HTERT RPE-1 (cell line): Measurements from ENCODE around the gene POLDIP3.

Source experiments
- in situ Hi-C: fragments of 300-500 bp; cut with MboI; formaldehyde crosslinking; loops from 4 replicates; pipeline ENCODE4 v1.14.3; 2020; ENCODE audit warnings: low sequenced_read_pairs

The POLDIP3 gene

DNA sequence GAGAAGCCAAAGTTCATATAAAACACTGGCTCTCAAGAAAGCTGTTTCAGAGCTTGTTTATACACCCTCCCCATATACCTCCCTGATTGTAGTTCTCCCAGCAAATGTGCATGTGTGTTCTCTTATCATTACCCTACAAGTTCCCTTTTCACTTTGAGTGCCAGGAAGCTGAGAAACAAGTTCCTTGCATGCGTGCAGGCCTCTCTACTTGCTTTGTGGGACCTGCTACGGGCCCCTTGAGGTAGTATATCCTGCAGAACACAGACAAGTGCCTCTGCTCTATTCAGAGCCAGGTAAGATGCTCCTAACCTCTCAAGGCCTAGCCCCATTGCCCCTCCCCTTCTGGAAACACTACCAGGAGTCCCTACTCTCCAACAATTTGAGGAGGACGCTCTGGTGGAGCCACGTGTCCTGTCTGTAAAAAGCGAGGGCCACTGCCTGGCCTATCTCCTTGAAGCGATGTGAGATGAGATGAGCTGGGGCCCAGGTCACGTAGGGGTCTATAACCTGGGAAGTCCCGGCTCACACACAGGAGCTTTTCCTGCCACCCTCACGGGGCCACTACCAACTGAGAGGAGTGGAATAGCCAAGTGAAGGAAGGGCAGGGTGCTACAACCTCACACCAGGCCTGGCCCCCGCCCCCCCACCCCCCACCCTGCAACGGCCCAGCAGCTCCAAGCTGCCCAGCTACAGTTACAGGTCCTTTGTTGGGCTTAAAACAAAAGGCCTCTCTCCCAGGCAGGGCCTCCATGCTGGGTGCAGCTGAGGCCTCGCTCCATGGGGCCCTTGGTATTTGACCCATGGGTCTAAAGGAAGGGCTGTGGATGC, 28.3 kb upstream of the POLDIP3 start:
- in situ Hi-C loops, result no loop called here

DNA sequence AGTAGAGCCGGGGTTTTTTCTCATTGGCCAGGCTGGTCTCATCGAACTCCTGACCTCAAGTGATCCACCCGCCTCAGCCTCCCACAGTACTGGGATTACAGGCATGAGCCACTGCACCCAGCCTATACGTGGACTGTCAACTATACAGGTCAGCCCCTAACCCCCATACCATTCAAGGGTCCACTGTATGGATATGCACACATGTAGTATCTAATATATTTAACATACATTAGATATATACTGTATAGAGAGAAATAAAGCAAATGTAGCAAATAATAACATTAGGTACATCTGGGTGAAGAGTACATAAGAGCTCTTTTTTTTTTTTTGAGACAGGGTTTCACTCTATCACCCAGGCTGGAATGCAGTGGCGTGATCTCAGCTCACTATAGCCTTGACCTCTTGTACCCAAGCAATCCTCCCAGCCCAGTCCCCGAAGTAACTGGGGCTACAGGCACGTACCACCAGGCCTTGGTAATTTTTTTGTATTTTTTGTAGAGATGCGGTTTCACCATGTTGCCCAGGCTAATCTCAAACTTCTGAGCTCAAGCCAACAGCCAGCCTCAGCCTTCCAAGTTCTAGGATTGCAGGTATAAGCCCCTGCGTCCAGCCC, 27.2 kb upstream of the POLDIP3 start:
- in situ Hi-C loops, result no loop called here

DNA sequence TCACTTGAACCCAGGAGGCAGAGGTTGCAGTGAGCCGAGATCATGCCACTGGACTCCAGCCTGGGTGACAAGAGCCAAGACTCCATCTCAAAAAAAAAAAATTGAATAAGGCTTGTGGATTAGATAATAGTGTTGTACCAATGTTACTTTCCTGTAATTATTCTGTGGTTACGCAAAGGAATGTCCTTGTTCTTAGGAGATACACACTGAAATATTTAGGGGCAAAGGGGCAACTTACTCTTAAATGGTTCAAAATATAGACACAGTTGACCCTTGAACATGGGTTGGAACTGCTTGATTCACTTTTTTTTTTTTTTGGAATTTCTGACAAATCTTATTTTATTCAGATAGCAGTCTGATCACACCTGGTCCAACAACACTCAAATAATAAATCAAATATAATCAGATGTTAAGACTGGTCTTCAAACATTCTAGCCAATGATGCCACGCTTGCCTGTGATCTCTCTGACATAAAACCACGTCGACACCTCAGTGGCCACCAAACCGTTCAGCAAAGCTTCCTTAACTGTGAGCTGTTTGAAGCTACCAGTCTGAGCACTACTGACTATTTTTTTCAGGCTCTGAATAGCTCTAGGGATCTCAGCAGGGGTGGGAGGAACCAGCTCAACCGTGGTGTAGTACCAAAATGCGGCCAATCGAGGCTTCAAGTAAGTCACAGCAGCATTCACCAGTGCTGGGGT, 25.0 kb upstream of the POLDIP3 start:
- in situ Hi-C loops, result no loop called here

DNA sequence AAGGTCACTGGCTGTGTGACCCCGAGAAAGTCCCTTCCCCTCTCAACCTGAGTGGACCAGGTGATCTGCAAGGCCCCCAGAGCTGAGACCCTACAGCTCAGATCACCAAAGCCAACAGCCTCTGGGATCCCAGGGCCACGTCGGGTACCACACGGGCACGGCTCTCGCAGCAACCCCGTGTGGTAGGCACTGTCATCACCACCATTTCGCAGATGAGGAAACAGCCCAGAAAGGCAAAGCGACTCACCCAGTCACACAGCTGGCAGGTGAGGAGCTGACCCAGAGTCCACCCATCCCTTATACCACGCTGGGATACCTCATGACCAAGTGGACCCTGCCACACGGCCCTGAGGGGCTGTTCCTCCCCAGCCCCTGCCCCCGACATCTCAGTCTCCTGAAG, 22.9 kb upstream of the POLDIP3 start:
- in situ Hi-C loops, result no loop called here

DNA sequence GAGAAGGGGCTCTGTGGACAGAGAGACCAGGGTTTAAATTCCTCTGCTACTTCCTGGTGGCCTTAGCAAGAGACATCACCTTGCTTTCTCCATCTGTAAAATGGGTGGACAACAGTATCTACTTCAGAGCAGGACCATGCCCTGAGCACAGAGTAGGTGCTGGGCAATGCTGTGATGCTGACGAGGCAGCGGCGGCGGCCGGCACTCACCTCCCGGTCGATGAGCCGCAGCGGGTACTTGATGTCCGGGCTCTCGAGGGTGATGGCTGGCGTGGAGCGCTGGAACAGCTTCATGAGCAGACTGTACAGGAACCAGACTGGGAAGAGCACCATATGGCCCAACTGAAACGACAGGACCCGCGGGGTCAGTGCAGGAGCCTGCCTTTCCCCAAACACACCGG, 21.8 kb upstream of the POLDIP3 start:
- in situ Hi-C loops, result no loop called here

DNA sequence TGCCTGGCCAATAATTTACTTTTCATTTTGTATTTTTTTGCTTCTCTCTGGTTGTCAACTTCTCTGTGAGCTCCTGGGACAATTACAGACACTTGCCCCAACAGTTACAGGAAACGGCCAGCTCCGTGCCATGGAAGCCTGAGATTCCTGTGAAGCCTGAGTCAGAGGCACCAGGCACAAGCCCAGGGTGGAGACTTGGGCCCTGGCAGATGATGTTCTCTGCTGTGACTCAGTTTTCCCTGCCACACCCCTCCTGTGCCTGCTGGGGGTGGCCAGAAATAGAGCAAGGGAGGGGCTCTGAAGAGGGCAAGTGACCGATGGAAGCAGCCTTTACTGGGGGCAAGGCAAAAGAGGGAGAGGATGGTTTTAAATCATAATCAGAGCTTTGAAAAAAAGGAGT, 20.8 kb upstream of the POLDIP3 start:
- in situ Hi-C loops, result no loop called here

DNA sequence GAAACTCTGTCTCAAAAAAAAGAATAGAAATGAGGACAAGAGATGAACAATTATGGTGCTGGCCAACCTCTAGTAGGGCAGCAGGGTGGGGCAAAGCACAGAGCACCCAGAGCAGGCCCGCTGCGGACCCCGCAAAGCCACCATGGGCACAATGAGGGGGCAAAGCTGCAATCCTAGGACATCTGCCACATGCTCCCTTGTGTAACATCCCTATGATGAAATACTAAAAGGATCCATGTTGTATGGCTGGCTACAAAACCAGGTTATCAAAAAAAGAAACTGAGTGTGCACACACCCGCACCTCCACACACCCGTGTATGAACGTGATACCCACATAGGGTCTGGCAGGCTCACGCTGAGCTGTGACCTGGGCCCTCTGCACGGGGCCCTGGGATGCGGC, 18.3 kb upstream of the POLDIP3 start:
- in situ Hi-C loops, result no loop called here

DNA sequence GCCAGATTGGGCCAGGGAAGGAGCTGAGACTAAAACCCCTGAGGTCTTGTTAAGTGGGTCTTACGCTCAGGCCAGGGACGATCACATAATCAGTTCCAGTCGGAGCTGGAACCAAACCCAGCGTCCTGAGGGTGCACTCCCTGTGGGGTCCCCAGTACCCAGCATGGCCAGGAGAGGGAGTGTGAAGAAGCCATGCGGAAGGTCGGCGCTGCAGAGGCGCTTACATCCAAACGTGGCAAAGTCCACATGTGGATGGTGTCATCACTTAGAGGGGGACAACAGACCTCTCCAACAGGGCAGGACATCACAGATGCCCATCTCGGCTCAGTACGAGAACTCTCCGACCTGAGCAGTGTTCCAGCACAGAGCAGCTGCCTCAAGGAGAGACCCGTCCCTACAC, 17.4 kb upstream of the POLDIP3 start:
- in situ Hi-C loops, result no loop called here

DNA sequence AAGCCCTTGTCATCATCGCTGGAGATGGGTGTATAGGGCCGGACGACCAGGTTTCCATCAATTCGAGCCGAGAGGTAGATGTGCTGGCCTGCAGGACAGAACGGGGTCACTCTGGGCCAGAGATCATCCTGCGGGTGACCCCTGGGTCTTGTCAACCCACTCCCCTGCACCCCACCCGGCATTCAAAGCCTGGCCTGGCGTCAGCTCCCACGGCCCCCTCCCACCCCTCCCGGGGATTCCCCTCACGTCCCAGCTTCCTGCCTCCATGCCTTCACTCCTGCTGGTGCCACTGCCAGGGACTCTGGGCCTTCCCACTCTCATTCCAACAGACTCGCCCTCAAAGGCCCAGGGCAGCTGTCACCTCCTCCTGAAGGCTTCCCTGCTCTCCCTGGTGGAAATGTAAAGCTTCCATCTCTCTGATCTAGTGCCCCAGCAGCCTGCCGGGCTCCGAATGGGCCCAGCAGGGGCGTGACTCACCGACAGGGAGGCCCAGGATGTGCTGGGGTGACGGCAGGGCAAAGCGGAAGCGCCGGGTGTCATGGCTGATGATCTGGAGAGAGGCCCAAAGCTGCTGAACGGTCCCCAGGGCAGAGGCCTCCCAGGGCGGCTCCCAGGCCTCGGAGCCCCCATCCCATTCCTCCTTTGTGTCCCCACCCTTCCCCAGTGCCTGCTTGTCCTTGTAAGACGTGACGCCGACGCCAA, 16.4 kb upstream of the POLDIP3 start:
- in situ Hi-C loops, result no loop called here

DNA sequence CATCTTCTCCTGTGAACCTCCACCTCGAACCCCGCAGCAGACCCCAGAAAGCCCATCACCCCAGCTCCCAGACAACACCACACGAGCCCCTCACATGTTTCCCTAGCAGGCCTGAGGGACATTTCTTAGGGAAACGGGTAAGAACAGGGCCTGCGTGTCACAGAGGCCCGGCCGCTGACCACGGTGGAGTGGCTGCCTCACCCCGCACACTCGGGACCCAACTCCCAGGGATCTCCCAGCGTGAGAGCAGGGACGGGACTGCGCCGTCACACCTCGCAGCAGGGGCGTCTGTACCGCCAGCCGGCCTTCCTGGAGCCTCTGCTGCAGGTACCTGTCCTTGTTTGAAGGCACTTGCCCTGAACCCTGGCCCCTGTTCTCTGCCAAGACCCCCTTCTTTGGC, 15.5 kb upstream of the POLDIP3 start:
- in situ Hi-C loops, result no loop called here

DNA sequence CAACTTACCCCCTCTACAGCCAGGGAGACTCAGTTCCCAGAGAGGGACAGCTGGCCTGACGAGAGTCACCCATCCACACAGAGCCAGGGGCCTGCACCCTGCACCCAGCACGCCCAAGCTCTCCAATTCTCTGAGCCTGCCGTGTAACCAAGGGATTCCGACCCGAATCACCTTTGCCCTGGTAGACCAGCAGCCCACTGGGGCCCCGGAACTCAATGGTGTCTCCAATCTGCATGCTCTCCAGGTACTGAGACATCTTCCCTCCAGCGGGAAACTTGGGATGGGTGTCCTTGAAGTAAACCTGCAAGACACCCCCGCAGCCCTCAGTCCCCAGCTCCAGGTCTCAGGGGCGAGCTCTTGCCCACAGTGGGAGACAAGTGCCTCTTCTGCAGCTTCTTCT, 13.3 kb upstream of the POLDIP3 start:
- in situ Hi-C loops, result no loop called here

DNA sequence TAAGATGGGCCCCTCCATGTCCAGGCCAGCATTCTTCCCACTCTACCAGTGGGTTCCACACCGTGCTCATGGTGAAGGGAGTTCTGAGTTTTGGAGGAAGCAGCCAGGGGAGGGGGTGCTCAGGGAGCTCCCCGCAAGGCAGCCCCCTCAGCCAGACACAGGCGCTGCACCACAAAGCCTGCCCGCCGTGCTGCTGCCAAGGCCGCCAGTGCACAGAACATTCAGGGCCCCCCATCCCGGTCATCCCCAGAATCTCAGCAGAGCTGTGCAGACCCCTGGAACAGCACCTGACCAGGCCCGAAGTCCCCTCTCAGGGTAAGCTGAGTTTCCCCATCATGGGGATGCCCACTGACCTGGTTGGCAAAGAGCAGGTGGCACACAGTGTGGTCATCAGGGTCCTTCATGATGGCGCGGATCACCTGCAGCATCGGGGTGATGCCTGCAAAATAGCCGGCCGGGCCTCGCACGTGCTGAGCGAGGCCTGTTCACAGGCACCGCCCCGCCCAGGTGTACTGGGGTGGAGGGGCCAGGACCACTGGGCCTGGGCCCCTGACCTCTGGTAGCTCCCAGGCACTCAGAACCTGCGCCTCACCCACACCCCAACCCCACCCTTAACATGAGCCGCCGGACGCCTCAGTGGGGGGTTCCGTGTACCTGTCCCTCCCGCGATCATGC, 12.4 kb upstream of the POLDIP3 start:
- in situ Hi-C loops, result no loop called here

DNA sequence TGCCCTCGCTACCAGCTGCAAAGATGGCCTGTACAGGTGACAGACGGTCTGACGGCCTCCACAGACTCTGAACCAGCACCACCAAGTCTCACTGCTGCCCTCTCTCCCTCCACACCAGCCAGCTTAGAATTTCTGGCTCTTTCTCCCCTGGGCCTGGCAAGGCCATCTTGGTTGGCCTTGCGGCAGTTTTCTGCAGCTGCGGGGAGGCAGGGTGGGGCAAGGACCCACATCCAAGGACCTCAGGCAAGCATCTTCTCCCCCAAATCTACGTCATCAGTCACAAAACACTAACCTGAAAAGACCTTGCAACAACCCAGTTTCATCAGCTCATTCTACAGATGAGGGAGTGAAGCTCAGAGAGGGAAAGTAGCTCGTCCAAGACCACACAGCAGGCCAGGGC, 11.7 kb upstream of the POLDIP3 start:
- in situ Hi-C loops, result no loop called here

DNA sequence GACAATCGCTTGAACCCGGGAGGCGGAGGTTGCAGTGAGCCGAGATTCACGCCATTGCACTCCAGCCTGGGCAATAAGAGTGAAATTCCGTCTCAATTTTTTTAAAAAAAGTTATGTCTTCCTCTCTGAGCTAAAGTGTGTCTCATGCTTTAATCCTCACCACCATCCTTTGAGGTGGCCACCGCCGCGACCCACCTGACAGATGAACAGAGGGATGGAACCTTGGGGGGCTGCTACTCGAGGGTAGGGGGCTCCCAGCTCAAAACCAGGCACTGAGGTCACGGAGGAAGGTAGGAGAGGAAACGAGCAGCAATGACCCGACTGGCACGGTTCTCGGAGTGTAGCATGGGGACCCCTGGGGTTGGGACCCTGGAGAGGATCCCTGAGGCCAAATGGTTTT, 10.7 kb upstream of the POLDIP3 start:
- in situ Hi-C loops, result no loop called here

DNA sequence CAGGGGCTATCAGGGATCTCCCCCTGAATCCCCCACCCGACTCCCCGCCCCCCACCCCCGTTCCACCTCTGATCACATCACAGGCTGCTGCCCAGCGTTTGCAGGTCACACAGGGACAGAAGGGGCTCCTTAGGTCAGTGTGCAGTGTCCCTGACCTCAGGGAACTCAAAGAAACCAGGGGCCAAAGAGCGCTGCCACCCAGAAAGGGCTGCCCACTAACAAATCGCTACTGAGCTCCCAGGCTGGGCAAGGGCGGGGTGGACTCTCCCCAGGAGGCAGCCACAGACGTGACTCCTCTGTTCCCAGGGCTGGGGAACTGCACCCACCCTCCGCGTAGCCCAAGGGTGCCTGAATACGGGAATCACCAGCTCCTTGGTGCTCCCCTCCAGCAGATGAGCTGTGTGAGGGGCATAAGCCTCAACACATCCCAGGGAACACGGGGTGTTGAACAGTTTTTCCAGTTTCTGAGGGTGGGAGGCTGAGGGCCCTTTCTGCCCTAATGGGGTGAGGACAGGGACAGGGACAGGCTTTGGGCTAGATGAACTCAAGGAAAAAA, 9.9 kb upstream of the POLDIP3 start:
- in situ Hi-C loops, result no loop called here

DNA sequence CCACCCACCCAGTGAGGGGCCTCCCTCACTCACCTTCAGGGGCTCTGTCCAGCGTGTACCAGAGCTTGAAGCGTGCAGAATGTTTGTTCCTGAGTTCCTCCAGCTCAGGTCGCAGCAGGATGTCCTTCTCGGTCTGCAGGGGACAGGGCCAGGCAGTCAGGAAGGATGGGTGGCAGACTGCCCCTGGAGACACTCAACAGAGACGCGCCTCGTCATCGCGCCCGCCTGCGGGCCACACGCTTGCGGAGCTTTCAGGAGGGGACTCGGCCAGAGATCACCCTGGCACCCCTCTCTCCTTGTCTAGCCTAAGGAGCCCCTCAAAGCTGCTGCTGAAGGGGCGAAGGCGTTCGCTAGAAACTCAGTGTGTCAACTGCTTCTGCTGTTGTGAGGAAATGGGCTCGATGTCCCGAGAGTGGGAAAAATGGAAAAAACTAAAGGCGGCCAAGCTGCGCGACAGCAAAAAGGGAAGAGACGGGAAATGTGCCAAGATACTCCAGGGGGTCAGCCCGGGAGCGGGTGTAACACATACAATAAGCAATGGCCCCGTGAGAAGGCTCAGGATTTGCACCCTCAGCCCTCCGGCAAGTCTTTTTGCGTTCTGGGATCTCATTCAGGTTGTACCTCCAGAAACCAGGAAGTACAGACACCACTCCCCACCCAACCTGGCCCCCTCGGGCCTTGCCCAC, 9.2 kb upstream of the POLDIP3 start:
- in situ Hi-C loops, result no loop called here

DNA sequence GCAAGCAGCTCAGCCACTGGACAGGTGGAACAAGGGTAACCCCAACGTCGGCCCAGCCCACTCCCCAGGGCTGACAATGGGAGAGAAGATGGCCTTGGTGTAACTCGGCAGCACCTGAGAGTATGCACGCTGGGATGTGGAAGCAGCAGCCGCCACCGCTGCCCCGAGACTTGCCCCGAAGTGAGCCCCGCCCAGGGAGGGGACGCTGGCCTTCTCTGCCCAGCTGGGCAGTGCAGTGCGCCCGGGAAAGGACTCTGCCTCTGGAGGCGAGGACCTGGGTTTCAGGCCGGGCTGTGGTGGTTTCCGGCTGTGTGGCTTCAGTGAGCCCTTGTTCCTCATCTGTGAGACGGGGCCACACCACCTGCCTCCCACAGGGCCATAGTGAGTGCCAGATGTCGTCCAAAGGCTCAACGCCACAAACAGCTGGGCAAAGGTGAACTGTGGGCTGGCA, 8.6 kb upstream of the POLDIP3 start:
- in situ Hi-C loops, result no loop called here

DNA sequence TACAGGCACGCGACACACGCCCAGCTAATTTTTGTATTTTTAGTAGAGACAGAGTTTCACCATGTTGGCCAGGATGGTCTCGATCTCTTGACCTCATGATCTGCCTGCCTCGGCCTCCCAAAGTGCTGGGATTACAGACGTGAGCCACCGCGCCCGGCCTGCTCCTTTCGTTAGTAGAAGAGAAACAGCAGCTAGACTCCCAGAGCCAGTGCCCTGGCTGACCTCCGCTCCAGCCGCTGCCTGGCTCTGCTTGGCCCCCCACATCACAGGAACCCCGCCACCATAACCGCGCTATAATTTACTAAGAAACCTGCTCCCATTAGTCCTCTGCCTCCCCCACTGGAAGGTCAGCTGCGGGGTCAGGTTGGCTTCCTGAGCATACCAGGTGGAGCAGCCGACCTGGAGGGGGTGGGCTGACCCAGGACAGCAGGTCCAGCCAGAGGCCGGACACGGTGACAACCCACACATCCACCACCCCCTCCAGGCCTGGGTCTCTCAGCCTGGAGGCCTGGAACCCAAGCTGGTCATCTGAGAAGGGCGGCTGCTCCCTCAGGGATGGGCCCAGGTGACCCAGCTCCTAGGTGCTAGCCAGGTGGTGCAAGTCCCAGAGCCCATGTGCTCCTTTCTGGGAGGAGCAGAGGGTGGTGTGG, 7.5 kb upstream of the POLDIP3 start:
- in situ Hi-C loops, result no loop called here

DNA sequence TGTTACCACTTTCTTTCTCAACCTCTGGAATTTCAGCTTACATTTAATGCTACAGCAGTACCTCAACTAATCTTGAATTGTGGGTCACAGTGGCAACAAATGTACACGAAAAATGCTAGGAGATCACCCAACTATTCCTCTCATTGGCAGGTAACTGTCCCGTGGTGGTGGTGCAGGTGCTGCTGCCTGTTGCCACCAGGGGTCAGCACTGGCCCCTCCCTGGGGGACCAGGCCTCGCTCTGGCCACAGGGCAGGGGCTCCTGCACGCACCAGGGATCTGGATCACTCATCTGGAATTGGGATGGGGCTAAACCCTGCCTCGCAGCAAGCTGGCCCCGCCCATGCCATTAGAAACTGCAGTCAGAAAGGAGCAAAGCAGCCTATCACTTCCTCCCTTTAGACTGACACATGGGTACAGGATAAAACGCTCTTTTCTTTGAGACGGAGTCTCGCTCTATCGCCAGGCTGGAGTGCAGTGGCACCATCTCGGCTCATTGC, 6.9 kb upstream of the POLDIP3 start:
- in situ Hi-C loops, result no loop called here
